Measurements from ENCODE around the gene AKAP17A. TPM values are rescaled to one million over a fixed set of nuclear protein-coding genes. Genes with fewer than 3 reads are reported as not detected.

Gene AKAP17A
- total and polyA plus RNA-seq, 2 of the 8 experiments (the other 6 are each of a cell fraction or from before 2014, with no cell fraction given): 14.0 to 41.2 TPM

- no peak for TF ChIP-seq CEBPB (IDR thresholded peaks at IDR 0.05; ENCODE audit: low read depth, low read length)
- TF ChIP-seq SP2 (IDR thresholded peaks at IDR 0.05; ENCODE audit: low read length): no peak; the same call in 1 of the 2 replicates
- 0 out of 2 replicates have a peak, but pooled peaks have one; percentile 56 for TF ChIP-seq JUND (IDR thresholded peaks at IDR 0.05; ENCODE audit: low read length)
- TF ChIP-seq, protein P1, sequence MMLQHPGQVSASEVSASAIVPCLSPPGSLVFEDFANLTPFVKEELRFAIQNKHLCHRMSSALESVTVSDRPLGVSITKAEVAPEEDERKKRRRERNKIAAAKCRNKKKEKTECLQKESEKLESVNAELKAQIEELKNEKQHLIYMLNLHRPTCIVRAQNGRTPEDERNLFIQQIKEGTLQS (IDR thresholded peaks at IDR 0.05; ENCODE audit: insufficient read depth, low read depth, low read length): no peak
- no peak for TF ChIP-seq BRCA1 (IDR thresholded peaks at IDR 0.05; ENCODE audit: low read depth, low read length)
- peak; percentile 42; the same call in 1 of the 2 replicates for TF ChIP-seq CHD2 (IDR thresholded peaks at IDR 0.05; ENCODE audit: low read length)
- TF ChIP-seq BCL11A (IDR thresholded peaks at IDR 0.05; ENCODE audit: low read depth in 2 of 2, low read length in 2 of 2): no peak
- TF ChIP-seq NANOG (IDR thresholded peaks at IDR 0.05; ENCODE audit: insufficient read depth, low read depth, low read length, poor library complexity, severe bottlenecking): no peak
- no peak for TF ChIP-seq SIRT6 (IDR thresholded peaks at IDR 0.05; ENCODE audit: low read length)
- no peak for TF ChIP-seq SAP30 (IDR thresholded peaks at IDR 0.05; ENCODE audit: insufficient read depth, insufficient replicate concordance, low read length)
- TF ChIP-seq SP4 (IDR thresholded peaks at IDR 0.05; ENCODE audit: low read length): peak; percentile 60; the same call in 1 of the 2 replicates
- no peak for TF ChIP-seq ASH2L (IDR thresholded peaks at IDR 0.05; ENCODE audit: low read length)
- TF ChIP-seq TBP (IDR thresholded peaks at IDR 0.05; ENCODE audit: low read depth, low read length): peak; percentile 57; the same call in 1 of the 2 replicates
- peak in 1 of 2 experiments; percentile 56; a peak in 1 of 4 replicates for TF ChIP-seq SIN3A (conservative IDR thresholded peaks at IDR 0.05 in 1 of 2, IDR thresholded peaks at IDR 0.05 in 1 of 2; ENCODE audit: low read depth in 1 of 2, low read length in 2 of 2)
- no peak for TF ChIP-seq EZH2 (IDR thresholded peaks at IDR 0.05; ENCODE audit: low read depth, low read length, severe bottlenecking)
- TF ChIP-seq CBX8 (IDR thresholded peaks at IDR 0.05; ENCODE audit: borderline replicate concordance, low read depth, low read length): no peak
- TF ChIP-seq SP1 (IDR thresholded peaks at IDR 0.05; ENCODE audit: low read depth, low read length): peak; percentile 77
- peak in 1 of 2 experiments; percentile 31; a peak in 2 of 4 replicates for TF ChIP-seq RAD21 (IDR thresholded peaks at IDR 0.05 in 1 of 2, conservative IDR thresholded peaks at IDR 0.05 in 1 of 2; ENCODE audit: low read depth in 2 of 2, low read length in 2 of 2)
- TF ChIP-seq USF2 (IDR thresholded peaks at IDR 0.05; ENCODE audit: low read length): no peak
- TF ChIP-seq POLR2AphosphoS5 (IDR thresholded peaks at IDR 0.05; ENCODE audit: low read depth, low read length): no peak
- peak; percentile 87 for TF ChIP-seq PHF8 (conservative IDR thresholded peaks at IDR 0.05; ENCODE audit: low read depth, low read length)
- peak; percentile 95 for TF ChIP-seq GABPA (IDR thresholded peaks at IDR 0.05; ENCODE audit: borderline replicate concordance, insufficient read depth, low read length)
- TF ChIP-seq TAF1 (IDR thresholded peaks at IDR 0.05; ENCODE audit: low read depth, low read length): peak; percentile 76
Observed at GRCh38 chrX:1591102-1591862, at the start of gene AKAP17A (continued).

Measured in H1 (cell line).